ENCODE results near the gene STARD7.
A peak's percentile ranks its signal among the peaks of the same experiment; 100 is the strongest.
"Not testable (repeated sequence)": the region's sequence is repeated elsewhere in the genome, so short reads cannot be mapped to it uniquely, and the experiment has no call there.

The STARD7 gene

DNA sequence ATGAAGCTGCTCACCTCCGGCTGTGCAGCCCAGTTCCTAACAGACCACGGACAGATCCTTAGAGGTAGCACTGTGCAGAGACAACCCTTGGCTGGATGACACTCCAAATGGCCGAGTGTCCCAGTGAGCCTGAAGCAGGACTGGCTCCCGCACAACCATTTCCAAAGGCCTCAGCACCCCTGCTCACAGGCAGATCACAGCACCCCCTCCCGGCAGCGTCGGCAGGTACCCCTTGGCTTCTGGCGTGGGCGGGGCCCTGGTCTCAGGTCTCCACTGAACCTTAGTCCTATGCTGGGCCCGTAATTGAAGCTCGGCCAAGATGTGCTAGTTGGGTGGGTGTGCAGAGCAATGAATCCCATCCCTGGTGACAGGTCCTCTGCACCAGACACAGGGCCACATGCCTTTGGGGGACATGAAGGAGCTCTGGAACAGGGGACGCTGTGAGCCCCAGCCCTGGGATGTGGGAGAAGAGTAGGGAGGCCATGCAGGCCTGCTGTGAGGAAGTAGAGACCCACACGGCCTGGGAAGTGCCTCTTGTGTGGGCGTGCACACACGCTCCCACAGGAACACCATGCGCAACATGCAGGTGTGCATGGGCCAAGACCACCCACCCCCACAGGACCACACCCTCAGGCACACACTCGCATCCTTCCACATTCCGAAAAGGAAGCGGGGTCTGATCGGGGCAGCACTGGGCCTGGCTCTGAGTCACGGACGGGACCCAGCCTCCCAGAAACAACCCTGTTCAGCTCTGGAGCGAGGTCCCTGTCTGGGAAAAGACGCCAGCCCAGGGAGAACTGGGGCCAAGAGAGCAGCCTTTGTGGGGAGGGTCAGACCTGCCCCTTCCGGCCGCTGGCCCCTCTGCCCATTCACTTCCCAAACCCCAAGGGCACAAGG is 66.2 kb downstream of the STARD7 start:
- H3K27ac ChIP-seq (ENCODE audit: extremely low read depth, low read depth, low read length): no peak overlapping the region
- H3K9me3 ChIP-seq (ENCODE audit: control insufficient read depth, insufficient read depth, low read depth, low read length): no peaks in the 10 kb centered on the region
- no peak overlapping the region for H3K4me3 ChIP-seq (ENCODE audit: low read depth, low read length)
- H3K4me1 ChIP-seq (ENCODE audit: control insufficient read depth, insufficient read depth, low read length): no peaks in the 10 kb centered on the region
- TF ChIP-seq EGR2 (tag by site-specific recombination; IDR thresholded peaks at IDR 0.05; ENCODE audit: low read depth) (peak; percentile 52), ZFHX2 (tag by site-specific recombination; conservative IDR thresholded peaks at IDR 0.05) (peak; percentile 70), ZNF366 (tag by site-specific recombination; conservative IDR thresholded peaks at IDR 0.05) (no peak), KLF16 (tag by site-specific recombination; IDR thresholded peaks at IDR 0.05) (no peak), REST (tag by site-specific recombination; IDR thresholded peaks at IDR 0.05) (peak; percentile 55; the same call in 1 of the 2 replicates)
- TF ChIP-seq, protein P1, sequence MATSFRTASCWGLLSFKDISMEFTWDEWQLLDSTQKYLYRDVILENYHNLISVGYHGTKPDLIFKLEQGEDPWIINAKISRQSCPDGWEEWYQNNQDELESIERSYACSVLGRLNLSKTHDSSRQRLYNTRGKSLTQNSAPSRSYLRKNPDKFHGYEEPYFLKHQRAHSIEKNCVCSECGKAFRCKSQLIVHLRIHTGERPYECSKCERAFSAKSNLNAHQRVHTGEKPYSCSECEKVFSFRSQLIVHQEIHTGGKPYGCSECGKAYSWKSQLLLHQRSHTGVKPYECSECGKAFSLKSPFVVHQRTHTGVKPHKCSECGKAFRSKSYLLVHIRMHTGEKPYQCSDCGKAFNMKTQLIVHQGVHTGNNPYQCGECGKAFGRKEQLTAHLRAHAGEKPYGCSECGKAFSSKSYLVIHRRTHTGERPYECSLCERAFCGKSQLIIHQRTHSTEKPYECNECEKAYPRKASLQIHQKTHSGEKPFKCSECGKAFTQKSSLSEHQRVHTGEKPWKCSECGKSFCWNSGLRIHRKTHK (tag by site-specific recombination; IDR thresholded peaks at IDR 0.05): no peak
- no peaks in the 10 kb centered on the region for H3K36me3 ChIP-seq (ENCODE audit: control insufficient read depth in 2 of 2, insufficient read depth in 1 of 2, low read length in 2 of 2)
- ChIA-PET CTCF (interaction anchor here (0.9 to 10.0 kb wide), 4 partner anchors 12 to 122 kb away, joined by 3 to 142 read pairs (median 4); partner anchors contain the start of gene ADRA2B), POLR2A (no interaction called here)

GRCh38 chr2:96141624-96141967 is 67.0 kb downstream of the STARD7 start:
- not testable (repeated sequence) for H3K36me3 ChIP-seq (ENCODE audit: control insufficient read depth in 2 of 2, insufficient read depth in 1 of 2, low read length in 2 of 2)
- CTCF ChIA-PET: interaction anchor here (0.9 to 10.0 kb wide), 4 partner anchors 11 to 123 kb away, joined by 3 to 142 read pairs (median 4); partner anchors contain the start of gene ADRA2B

DNA sequence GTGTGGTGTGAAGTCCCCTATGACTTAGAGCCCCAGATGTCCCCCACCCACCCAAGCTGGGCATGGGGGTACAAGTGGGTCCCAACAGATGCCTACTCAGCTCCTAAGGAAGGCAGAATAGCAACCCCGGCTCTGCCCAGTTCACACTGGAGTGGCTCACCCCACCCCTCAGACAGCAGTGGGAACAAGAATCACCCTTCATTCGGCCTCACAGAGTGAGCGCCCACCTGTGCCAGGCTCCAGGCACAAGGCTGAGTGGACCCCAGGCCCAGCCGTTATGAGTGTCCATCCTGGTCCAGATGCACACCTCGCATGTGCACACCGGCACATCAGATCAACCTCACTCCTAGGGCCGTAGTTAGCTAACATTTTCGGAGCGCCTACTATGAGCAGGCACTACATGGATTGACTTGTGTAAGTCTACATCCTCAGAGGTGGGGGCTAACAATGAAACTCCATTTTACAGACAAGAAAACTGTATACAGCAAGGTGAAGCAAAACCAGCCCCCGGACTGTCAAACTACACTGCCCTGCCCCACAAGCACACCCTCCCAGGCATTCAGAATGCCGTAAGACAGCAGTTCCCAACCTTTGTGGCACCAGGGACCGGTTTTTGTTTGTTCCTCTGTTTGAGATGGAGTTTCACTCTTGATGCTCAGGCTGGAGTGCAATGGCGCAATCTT is 67.5 kb downstream of the STARD7 start:
- ChIA-PET POLR2A (no interaction called here), CTCF (interaction anchor here (0.9 to 10.0 kb wide), 5 partner anchors 10 to 124 kb away, joined by 3 to 142 read pairs (median 4); no protein-coding TSS in a partner anchor)
- TF ChIP-seq ZBTB21 (tag by site-specific recombination; IDR thresholded peaks at IDR 0.05): no peak
- TF ChIP-seq, protein P2, sequence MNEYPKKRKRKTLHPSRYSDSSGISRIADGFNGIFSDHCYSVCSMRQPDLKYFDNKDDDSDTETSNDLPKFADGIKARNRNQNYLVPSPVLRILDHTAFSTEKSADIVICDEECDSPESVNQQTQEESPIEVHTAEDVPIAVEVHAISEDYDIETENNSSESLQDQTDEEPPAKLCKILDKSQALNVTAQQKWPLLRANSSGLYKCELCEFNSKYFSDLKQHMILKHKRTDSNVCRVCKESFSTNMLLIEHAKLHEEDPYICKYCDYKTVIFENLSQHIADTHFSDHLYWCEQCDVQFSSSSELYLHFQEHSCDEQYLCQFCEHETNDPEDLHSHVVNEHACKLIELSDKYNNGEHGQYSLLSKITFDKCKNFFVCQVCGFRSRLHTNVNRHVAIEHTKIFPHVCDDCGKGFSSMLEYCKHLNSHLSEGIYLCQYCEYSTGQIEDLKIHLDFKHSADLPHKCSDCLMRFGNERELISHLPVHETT (tag by site-specific recombination; IDR thresholded peaks at IDR 0.05): no peak
- no peak for TF ChIP-seq EGR2 (tag by site-specific recombination; IDR thresholded peaks at IDR 0.05; ENCODE audit: low read depth)
- TF ChIP-seq ZNF560 (tag by site-specific recombination; IDR thresholded peaks at IDR 0.05; ENCODE audit: borderline replicate concordance): no peak
- Histone ChIP-seq H3K4me3 (ENCODE audit: low read depth, low read length) (no peak overlapping the region), H3K36me3 (ENCODE audit: control insufficient read depth in 2 of 2, insufficient read depth in 1 of 2, low read length in 2 of 2) (no peaks in the 10 kb centered on the region), H3K9me3 (ENCODE audit: control insufficient read depth, insufficient read depth, low read depth, low read length) (no peaks in the 10 kb centered on the region), H3K4me1 (ENCODE audit: control insufficient read depth, insufficient read depth, low read length) (no peaks in the 10 kb centered on the region), H3K27ac (ENCODE audit: extremely low read depth, low read depth, low read length) (no peak overlapping the region)

More at GRCh38 chr2:96141624-96141967, 67.0 kb downstream of the STARD7 start:
- POLR2A ChIA-PET; H3K27ac ChIP-seq (ENCODE audit: extremely low read depth, low read depth, low read length); H3K4me3 ChIP-seq (ENCODE audit: low read depth, low read length); H3K4me1 ChIP-seq (ENCODE audit: control insufficient read depth, insufficient read depth, low read length); H3K9me3 ChIP-seq (ENCODE audit: control insufficient read depth, insufficient read depth, low read depth, low read length): not testable (repeated sequence)

Measured in HEK293 (cell line).